Colonic mucosa (tissue), 4 donors: ENCODE measurements around the gene HJURP. TPM values are rescaled to one million over a fixed set of nuclear protein-coding genes. Genes with fewer than 3 reads are reported as not detected.

Source experiments
- DNase-seq: peaks from one replicate; pipeline ENCODE4 v3.0.0-alpha.2; 2020
- H3K27ac ChIP-seq: fragments of 200-600 bp; one replicate; pipeline ENCODE4 v1.8.0; 2021
- H3K27me3 ChIP-seq: fragments of 200-600 bp; one replicate; pipeline ENCODE4 v1.8.0; 2021
- H3K36me3 ChIP-seq: fragments of 200-600 bp; one replicate; pipeline ENCODE4 v1.8.0; 2021
- H3K4me1 ChIP-seq: fragments of 200-600 bp; one replicate; pipeline ENCODE4 v1.8.0; 2021; ENCODE audit warnings: mild to moderate bottlenecking
- H3K4me3 ChIP-seq: fragments of 200-600 bp; one replicate; pipeline ENCODE4 v1.8.0; 2021
- H3K9ac ChIP-seq, 2 donors: one replicate each; pipeline ENCODE4 v1.7.0; 2013; ENCODE audit warnings: control low read depth in 2 of 2, low read depth in 2 of 2, low read length in 2 of 2
- H3K9me3 ChIP-seq: fragments of 200-600 bp; one replicate; pipeline ENCODE4 v1.8.0; 2021
- CTCF ChIP-seq: fragments of 200-600 bp; IDR thresholded peaks from one replicate; pipeline ENCODE4 v1.8.0; 2022; ENCODE audit warnings: antibody characterized with exemption, mild to moderate bottlenecking
- intact Hi-C: fragments of 100-400 bp; cut with DNase I; formaldehyde crosslinking; loops from one replicate; pipeline ENCODE4 v1.14.1; 2022
- total RNA-seq, 2 donors: library from RNA; stranded (reverse); fragmentation: NEBNext Ultra II Directional in 1 of 2; extraction: Animal tissue kit (Norgen Biotek cat#: 25700) in 1 of 2; gene quantifications; one replicate each; pipeline ENCODE4 v1.2.1, GENCODE V29; 2021
- donor health status: healthy.
- donor health status: DM: no; HTN: no; CAD: no.
- donor health status: DM: no; HTN: no; CAD: no.

Gene HJURP
- total RNA-seq, 2 donors from 2014 or later = 8.9 to 40.8 TPM

DNA sequence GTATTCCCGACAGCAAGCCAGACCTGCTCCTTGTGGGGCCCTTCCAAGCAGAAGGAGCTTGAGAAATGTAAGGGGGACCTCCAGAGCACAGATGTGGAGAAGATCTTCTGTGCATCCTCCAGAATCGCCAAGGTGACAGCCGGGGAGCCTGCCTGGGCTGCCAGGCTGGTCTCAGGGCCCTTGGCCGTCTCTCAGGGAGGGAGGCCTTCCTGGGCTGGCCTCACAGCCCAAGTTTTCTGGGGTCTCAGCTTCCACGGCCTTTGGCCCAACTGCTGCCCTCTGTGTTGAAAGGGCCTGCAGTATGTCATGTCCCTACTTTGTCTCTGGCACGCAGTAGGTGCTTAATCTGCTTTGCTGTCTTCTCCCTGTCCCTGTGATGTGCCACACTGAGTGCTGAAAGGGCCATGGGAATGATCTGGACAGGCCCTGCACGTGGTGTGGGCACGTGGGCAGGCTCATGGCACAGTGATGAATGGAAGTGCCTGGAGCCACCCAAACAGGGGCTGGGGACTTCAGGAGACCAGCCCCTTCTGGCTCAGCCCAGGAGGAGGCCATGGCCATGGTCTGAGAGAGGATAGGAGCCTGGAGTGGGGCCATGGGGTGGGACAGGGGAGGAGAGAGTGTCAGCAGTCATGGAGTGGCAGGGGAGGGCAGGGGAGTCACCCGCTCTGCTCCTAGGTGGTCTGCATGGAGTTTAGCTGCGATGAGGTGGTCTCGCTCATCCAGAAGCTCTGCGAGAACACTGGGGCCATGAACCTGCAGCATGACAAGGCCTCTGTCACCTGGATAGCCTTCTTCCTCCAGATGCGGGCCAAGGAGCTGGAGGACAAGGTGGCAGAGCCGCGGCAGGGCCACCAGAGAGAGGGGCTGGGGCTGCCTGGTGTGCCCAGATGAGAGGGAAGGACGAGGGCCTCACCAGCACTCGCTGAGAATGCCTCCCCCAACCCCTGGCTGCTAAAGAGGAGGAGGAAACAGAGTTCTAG lies 35.4 kb downstream of the HJURP start:
- Histone ChIP-seq H3K36me3 (no peaks in the 10 kb centered on the region), H3K9me3 (no peaks in the 10 kb centered on the region), H3K27me3 (no peaks in the 10 kb centered on the region), H3K9ac (no peak overlapping the region), H3K4me3 (no peak overlapping the region), H3K4me1 (no peaks in the 10 kb centered on the region), H3K27ac (no peak overlapping the region)
- no peak for DNase-seq
- TF ChIP-seq CTCF = no peak
- intact Hi-C loops = no loop called here

GRCh38 chr2:233817995-233818638 lies 36.2 kb downstream of the HJURP start:
- Histone ChIP-seq H3K36me3 (no peaks in the 10 kb centered on the region), H3K27me3 (no peaks in the 10 kb centered on the region), H3K9me3 (no peaks in the 10 kb centered on the region), H3K27ac (no peak overlapping the region), H3K4me3 (no peak overlapping the region), H3K4me1 (no peaks in the 10 kb centered on the region), H3K9ac (no peak overlapping the region)
- intact Hi-C loops = no loop called here
- no peak for TF ChIP-seq CTCF
- DNase-seq = no peak

DNA sequence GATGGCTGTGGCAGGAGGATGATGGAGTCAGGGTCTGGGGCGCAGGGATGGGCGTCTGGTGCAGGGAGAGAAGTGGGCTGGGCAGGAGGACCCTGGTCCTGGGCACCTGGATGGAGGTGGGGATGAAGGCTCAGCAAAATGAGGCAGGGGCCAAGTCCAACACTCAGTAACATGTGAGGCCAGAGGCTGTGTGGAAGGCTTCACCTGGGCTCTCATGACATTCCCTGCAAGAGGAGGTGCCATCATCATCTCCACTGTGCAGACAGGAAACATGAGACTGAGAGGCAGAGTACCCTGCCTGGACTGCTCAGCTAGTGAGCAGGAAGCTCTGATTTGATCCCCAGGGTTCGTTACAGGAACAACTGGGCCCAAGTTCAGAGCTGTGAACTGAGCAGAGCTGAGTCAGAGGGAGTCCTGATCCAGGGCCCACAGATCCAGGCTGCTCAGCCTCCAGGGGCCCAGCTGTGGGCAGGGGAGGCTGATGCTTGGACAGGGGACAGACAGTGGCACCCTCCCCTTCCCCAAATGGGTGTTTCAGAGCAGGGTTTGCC lies 36.9 kb downstream of the HJURP start:
- Histone ChIP-seq H3K4me3 (no peak overlapping the region), H3K36me3 (no peaks in the 10 kb centered on the region), H3K9ac (no peak overlapping the region), H3K9me3 (no peaks in the 10 kb centered on the region), H3K27me3 (no peaks in the 10 kb centered on the region), H3K27ac (no peak overlapping the region), H3K4me1 (no peaks in the 10 kb centered on the region)
- TF ChIP-seq CTCF = no peak
- DNase-seq = no peak
- intact Hi-C loops = no loop called here

- no peak for TF ChIP-seq CTCF
- H3K4me3 ChIP-seq = no peak overlapping the region
- no peak overlapping the region for H3K27ac ChIP-seq
- no peak for DNase-seq
- H3K4me1 ChIP-seq = no peaks in the 10 kb centered on the region
- H3K36me3 ChIP-seq = no peaks in the 10 kb centered on the region
- no peaks in the 10 kb centered on the region for H3K9me3 ChIP-seq
- H3K27me3 ChIP-seq = no peaks in the 10 kb centered on the region
- intact Hi-C loops = no loop called here
- no peak overlapping the region for H3K9ac ChIP-seq
Measured at GRCh38 chr2:233816771-233817170, 37.6 kb downstream of the HJURP start.

GRCh38 chr2:233816334-233816733 lies 38.0 kb downstream of the HJURP start:
- intact Hi-C loops = no loop called here
- Histone ChIP-seq H3K27ac (no peak overlapping the region), H3K9ac (no peak overlapping the region), H3K36me3 (no peaks in the 10 kb centered on the region), H3K4me3 (no peak overlapping the region), H3K4me1 (no peaks in the 10 kb centered on the region), H3K9me3 (no peaks in the 10 kb centered on the region), H3K27me3 (no peaks in the 10 kb centered on the region)
- no peak for TF ChIP-seq CTCF
- no peak for DNase-seq
